Sigmoid colon (tissue), 4 donors: ENCODE data around the gene ADCY4.

Source experiments
- CTCF ChIP-seq, 4 experiments: fragments of 450-650 bp in 3 of 4; fragments of 200-600 bp in 1 of 4; IDR thresholded peaks; one replicate each; pipeline ENCODE4 v1.5.1; 2016 to 2019; ENCODE audit warnings: antibody characterized with exemption in 4 of 4, mild to moderate bottlenecking in 3 of 4, moderate library complexity in 2 of 4
- EP300 ChIP-seq, 4 donors: sonication (generic); formaldehyde crosslinking; IDR thresholded peaks; one replicate each; pipeline ENCODE4 v1.6.1; 2017; ENCODE audit warnings: antibody characterized with exemption in 4 of 4
- POLR2AphosphoS5 ChIP-seq, 4 donors: sonication (generic); formaldehyde crosslinking; IDR thresholded peaks; one replicate each; pipeline ENCODE4 v1.6.1; 2017; ENCODE audit warnings: antibody characterized with exemption in 4 of 4

DNA sequence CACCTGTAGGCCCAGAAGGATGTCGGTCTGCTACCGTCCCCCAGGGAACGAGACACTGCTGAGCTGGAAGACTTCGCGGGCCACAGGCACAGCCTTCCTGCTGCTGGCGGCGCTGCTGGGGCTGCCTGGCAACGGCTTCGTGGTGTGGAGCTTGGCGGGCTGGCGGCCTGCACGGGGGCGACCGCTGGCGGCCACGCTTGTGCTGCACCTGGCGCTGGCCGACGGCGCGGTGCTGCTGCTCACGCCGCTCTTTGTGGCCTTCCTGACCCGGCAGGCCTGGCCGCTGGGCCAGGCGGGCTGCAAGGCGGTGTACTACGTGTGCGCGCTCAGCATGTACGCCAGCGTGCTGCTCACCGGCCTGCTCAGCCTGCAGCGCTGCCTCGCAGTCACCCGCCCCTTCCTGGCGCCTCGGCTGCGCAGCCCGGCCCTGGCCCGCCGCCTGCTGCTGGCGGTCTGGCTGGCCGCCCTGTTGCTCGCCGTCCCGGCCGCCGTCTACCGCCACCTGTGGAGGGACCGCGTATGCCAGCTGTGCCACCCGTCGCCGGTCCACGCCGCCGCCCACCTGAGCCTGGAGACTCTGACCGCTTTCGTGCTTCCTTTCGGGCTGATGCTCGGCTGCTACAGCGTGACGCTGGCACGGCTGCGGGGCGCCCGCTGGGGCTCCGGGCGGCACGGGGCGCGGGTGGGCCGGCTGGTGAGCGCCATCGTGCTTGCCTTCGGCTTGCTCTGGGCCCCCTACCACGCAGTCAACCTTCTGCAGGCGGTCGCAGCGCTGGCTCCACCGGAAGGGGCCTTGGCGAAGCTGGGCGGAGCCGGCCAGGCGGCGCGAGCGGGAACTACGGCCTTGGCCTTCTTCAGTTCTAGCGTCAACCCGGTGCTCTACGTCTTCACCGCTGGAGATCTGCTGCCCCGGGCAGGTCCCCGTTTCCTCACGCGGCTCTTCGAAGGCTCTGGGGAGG is 23.9 kb downstream of the ADCY4 start, which contains the start of gene LTB4R:
- peak; percentile 22 to 45 (median 36) for TF ChIP-seq CTCF (IDR thresholded peaks at IDR 0.05)
- TF ChIP-seq POLR2AphosphoS5 (IDR thresholded peaks at IDR 0.05) = peak in 3 of 4 donors; percentile 21 to 59 (median 54)
- no peak for TF ChIP-seq EP300 (IDR thresholded peaks at IDR 0.05)
